Common myeloid progenitor, CD34-positive (primary cell): ENCODE measurements around the gene BTBD2.

Source experiments
- CTCF ChIA-PET: fragments of 350-600 bp; sonication (Branson Sonifier 250); formaldehyde crosslinking; loops from one replicate; lab custom pipeline; 2021; ENCODE audit warnings: antibody characterized with exemption; lab: Charles Lee
- POLR2A ChIA-PET: fragments of 350-600 bp; sonication (Branson Sonifier 250); formaldehyde crosslinking; loops from one replicate; lab custom pipeline; 2021; ENCODE audit warnings: antibody characterized with exemption; lab: Charles Lee
- DNase-seq, 3 donors: peaks; one replicate each; pipeline versions ENCODE4 v3.0.0 to v3.0.0-alpha.2; 2013
- H3K27ac ChIP-seq, 2 experiments: 1 replicate in 1 of 2; 2 replicates in 1 of 2; pipeline ENCODE4 v1.7.0; 2013; ENCODE audit warnings: inconsistent platforms in 2 of 2, low read length in 2 of 2, mild to moderate bottlenecking in 2 of 2, low read depth in 1 of 2, moderate library complexity in 1 of 2; ENCODE audit not compliant: severe bottlenecking in 2 of 2, insufficient read depth in 1 of 2, poor library complexity in 1 of 2
- H3K27me3 ChIP-seq, 5 experiments: replicated peaks in 2 of 5; 1 replicate in 3 of 5; 2 replicates in 2 of 5; pipeline versions ENCODE4 v1.6.1 to v1.7.0; 2013; ENCODE audit warnings: low read length in 4 of 5, mild to moderate bottlenecking in 2 of 5, moderate library complexity in 2 of 5, inconsistent platforms in 1 of 5; ENCODE audit not compliant: insufficient read depth in 5 of 5, control insufficient read depth in 4 of 5
- H3K36me3 ChIP-seq, 4 experiments: 1 replicate in 2 of 4; 2 replicates in 2 of 4; pipeline versions ENCODE4 v1.6.1 to v1.7.0; 2013; ENCODE audit warnings: low read length in 3 of 4, control low read depth in 1 of 4, mild to moderate bottlenecking in 1 of 4; ENCODE audit not compliant: control insufficient read depth in 4 of 4, insufficient read depth in 4 of 4
- H3K4me1 ChIP-seq, 4 experiments: 1 replicate in 3 of 4; 2 replicates in 1 of 4; pipeline versions ENCODE4 v1.6.1 to v1.7.1; 2013; ENCODE audit warnings: low read length in 3 of 4, mild to moderate bottlenecking in 3 of 4, control low read depth in 1 of 4, inconsistent platforms in 1 of 4, moderate library complexity in 1 of 4; ENCODE audit not compliant: control insufficient read depth in 4 of 4, insufficient read depth in 4 of 4; ENCODE audit errors: control extremely low read depth in 1 of 4
- H3K4me3 ChIP-seq, 7 experiments: 1 replicate in 4 of 7; 2 replicates in 3 of 7; pipeline versions ENCODE4 v1.5.1 to v1.7.0; 2013; ENCODE audit warnings: mild to moderate bottlenecking in 7 of 7, low read length in 6 of 7, moderate library complexity in 6 of 7, inconsistent platforms in 2 of 7, low read depth in 2 of 7, control low read depth in 1 of 7; ENCODE audit not compliant: insufficient read depth in 4 of 7, control insufficient read depth in 1 of 7; ENCODE audit errors: extremely low read depth in 1 of 7
- H3K9me3 ChIP-seq, 5 experiments: 1 replicate in 4 of 5; 2 replicates in 1 of 5; pipeline versions ENCODE4 v1.6.1 to v1.7.1; 2013; ENCODE audit warnings: low read length in 4 of 5, mild to moderate bottlenecking in 2 of 5, inconsistent platforms in 1 of 5, low read depth in 1 of 5, moderate library complexity in 1 of 5; ENCODE audit not compliant: control insufficient read depth in 4 of 5, insufficient read depth in 2 of 5; ENCODE audit errors: control extremely low read depth in 1 of 5
- WGBS: methylation state at CpG from one replicate; pipeline ENCODE4 v1.1.5; 2013; ENCODE audit not compliant: insufficient coverage; 5-methylcytosine and 5-hydroxymethylcytosine counted together

BTBD2 gene

GRCh38 chr19:2047449-2048103 lies 32.1 kb upstream of the BTBD2 start:
- DNase-seq, result no peak
- ChIA-PET POLR2A (no interaction called here), CTCF (interaction anchor here (0.7 to 2.9 kb wide), 3 partner anchors 16 to 28 kb away, joined by 3 to 13 read pairs (median 4); no protein-coding TSS in a partner anchor)
- Histone ChIP-seq H3K27ac (no peak overlapping the region), H3K9me3 (no peaks in the 10 kb centered on the region), H3K36me3 (peaks cover 0 to 60% (median 34%) of the 10 kb centered on the region in 4 experiments), H3K4me3 (peak overlapping the region in 2 of 7 experiments; percentile 9 to 32), H3K27me3 (no peaks in the 10 kb centered on the region), H3K4me1 (peaks cover 0 to 70% (median 57%) of the 10 kb centered on the region in 4 experiments)
- 86% methylated on average over 20 of the region's 22 CpGs for WGBS

GRCh38 chr19:2047076-2047448 lies 31.5 kb upstream of the BTBD2 start:
- CTCF ChIA-PET, result interaction anchor here (1.5 to 2.9 kb wide), 2 partner anchors 23 to 27 kb away, joined by 3 to 13 read pairs; no protein-coding TSS in a partner anchor
- WGBS, result 92% methylated on average over 5 of the region's 6 CpGs
- POLR2A ChIA-PET, result interaction anchor here (0.8 kb wide), 1 partner anchor 15 kb away, joined by 3 read pairs; no protein-coding TSS in a partner anchor
- DNase-seq, result no peak
- Histone ChIP-seq H3K36me3 (peaks cover 0 to 64% (median 34%) of the 10 kb centered on the region in 4 experiments), H3K27ac (no peak overlapping the region), H3K27me3 (no peaks in the 10 kb centered on the region), H3K4me1 (peaks cover 0 to 69% (median 56%) of the 10 kb centered on the region in 4 experiments), H3K9me3 (no peaks in the 10 kb centered on the region), H3K4me3 (no peak overlapping the region)

- peaks cover 0 to 69% (median 35%) of the 10 kb centered on the region in 4 experiments for H3K36me3 ChIP-seq
- WGBS, result 97% methylated on average over 39 of the region's 50 CpGs
- DNase-seq, result no peak
- ChIA-PET CTCF (interaction anchor here (1.5 to 2.9 kb wide), 2 partner anchors 24 to 26 kb away, joined by 3 to 13 read pairs; no protein-coding TSS in a partner anchor), POLR2A (interaction anchor here (0.8 kb wide), 1 partner anchor 15 kb away, joined by 3 read pairs; no protein-coding TSS in a partner anchor)
- no peaks in the 10 kb centered on the region for H3K27me3 ChIP-seq
- peaks cover 0 to 67% (median 55%) of the 10 kb centered on the region in 4 experiments for H3K4me1 ChIP-seq
- H3K27ac ChIP-seq, result no peak overlapping the region
- no peak overlapping the region for H3K4me3 ChIP-seq
- no peaks in the 10 kb centered on the region for H3K9me3 ChIP-seq
These were observed 30.8 kb upstream of the BTBD2 start for GRCh38 chr19:2046046-2046907.

GRCh38 chr19:2045501-2046045 lies 30.1 kb upstream of the BTBD2 start:
- no peak overlapping the region for H3K27ac ChIP-seq
- POLR2A ChIA-PET, result no interaction called here

GRCh38 chr19:2044709-2045500 lies 29.4 kb upstream of the BTBD2 start:
- no peak for DNase-seq
- Histone ChIP-seq H3K4me3 (no peak overlapping the region), H3K27me3 (no peaks in the 10 kb centered on the region), H3K4me1 (peaks cover 0 to 71% (median 54%) of the 10 kb centered on the region in 4 experiments), H3K9me3 (no peaks in the 10 kb centered on the region), H3K27ac (no peak overlapping the region), H3K36me3 (peaks cover 2 to 83% (median 45%) of the 10 kb centered on the region in 4 experiments)
- ChIA-PET POLR2A (interaction anchor here (0.9 to 1.7 kb wide), 2 partner anchors 10 to 13 kb away, joined by 4 read pairs; no protein-coding TSS in a partner anchor), CTCF (interaction anchor here (1.1 kb wide), 1 partner anchor 19 kb away, joined by 4 read pairs; no protein-coding TSS in a partner anchor)
- WGBS, result 95% methylated on average over 14 of the region's 18 CpGs

More at GRCh38 chr19:2045501-2046045, 30.1 kb upstream of the BTBD2 start:
- Histone ChIP-seq H3K36me3 (peaks cover 1 to 76% (median 38%) of the 10 kb centered on the region in 4 experiments), H3K27me3 (no peaks in the 10 kb centered on the region), H3K4me1 (peaks cover 0 to 74% (median 57%) of the 10 kb centered on the region in 4 experiments), H3K4me3 (no peak overlapping the region), H3K9me3 (no peaks in the 10 kb centered on the region)
- no peak for DNase-seq
- WGBS, result 93% methylated on average over 14 of the region's 14 CpGs
- CTCF ChIA-PET, result interaction anchor here (1.5 kb wide), 1 partner anchor 24 kb away, joined by 3 read pairs; no protein-coding TSS in a partner anchor
